MM.1S (cell line): ENCODE measurements around the gene OSBPL8.

Experiments used
- EZH2 ChIP-seq: fragments of 300-600 bp; sonication (generic); optimal IDR thresholded peaks from 2 replicates; pipeline ENCODE3; 2017; ENCODE audit warnings: low read depth, mild to moderate bottlenecking, antibody characterized with exemption, low read length, mixed read lengths
- TF ChIP-seq, protein P1 (sequence below): fragments of 300-600 bp; sonication (generic); IDR thresholded peaks from 2 replicates; pipeline ENCODE4 v1.5.1; 2016; ENCODE audit warnings: antibody characterized with exemption, low read length, mixed read lengths

DNA sequence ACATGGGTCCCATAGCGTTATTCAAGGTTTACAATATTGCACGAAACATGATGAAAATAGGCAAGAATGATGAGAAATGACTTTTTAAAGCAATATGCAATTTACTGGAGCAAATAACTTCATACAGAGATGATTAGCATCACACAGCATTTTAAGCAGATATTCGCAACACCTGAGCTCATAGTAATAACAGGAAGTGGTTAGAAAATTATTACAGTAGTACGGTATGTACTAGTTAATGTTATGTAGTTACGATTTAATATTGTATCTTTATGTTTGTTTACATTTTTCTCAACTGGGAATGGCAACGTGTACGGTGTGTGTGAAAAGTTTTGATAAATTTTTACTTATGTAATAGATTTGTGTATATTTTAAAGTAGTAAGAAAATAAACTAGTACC lies 102.6 kb downstream of the OSBPL8 start:
- TF ChIP-seq, protein P1, sequence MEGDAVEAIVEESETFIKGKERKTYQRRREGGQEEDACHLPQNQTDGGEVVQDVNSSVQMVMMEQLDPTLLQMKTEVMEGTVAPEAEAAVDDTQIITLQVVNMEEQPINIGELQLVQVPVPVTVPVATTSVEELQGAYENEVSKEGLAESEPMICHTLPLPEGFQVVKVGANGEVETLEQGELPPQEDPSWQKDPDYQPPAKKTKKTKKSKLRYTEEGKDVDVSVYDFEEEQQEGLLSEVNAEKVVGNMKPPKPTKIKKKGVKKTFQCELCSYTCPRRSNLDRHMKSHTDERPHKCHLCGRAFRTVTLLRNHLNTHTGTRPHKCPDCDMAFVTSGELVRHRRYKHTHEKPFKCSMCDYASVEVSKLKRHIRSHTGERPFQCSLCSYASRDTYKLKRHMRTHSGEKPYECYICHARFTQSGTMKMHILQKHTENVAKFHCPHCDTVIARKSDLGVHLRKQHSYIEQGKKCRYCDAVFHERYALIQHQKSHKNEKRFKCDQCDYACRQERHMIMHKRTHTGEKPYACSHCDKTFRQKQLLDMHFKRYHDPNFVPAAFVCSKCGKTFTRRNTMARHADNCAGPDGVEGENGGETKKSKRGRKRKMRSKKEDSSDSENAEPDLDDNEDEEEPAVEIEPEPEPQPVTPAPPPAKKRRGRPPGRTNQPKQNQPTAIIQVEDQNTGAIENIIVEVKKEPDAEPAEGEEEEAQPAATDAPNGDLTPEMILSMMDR: no peak
- no peak for TF ChIP-seq EZH2
